Hepatocyte (in vitro differentiated cells): Measurements from ENCODE around the gene CCDC27.

Experiments used
- CTCF ChIP-seq: fragments of 200-600 bp; sonication (generic); IDR thresholded peaks from 2 replicates; pipeline ENCODE4 v1.5.1; 2016; ENCODE audit warnings: antibody characterized with exemption, mild to moderate bottlenecking; ENCODE audit not compliant: poor library complexity
- EZH2phosphoT487 ChIP-seq: fragments of 200-600 bp; sonication (generic); IDR thresholded peaks from one replicate; pipeline ENCODE4 v1.6.1; 2018; ENCODE audit warnings: antibody characterized with exemption, mild to moderate bottlenecking, low read depth, moderate library complexity; ENCODE audit not compliant: unreplicated experiment, severe bottlenecking

DNA sequence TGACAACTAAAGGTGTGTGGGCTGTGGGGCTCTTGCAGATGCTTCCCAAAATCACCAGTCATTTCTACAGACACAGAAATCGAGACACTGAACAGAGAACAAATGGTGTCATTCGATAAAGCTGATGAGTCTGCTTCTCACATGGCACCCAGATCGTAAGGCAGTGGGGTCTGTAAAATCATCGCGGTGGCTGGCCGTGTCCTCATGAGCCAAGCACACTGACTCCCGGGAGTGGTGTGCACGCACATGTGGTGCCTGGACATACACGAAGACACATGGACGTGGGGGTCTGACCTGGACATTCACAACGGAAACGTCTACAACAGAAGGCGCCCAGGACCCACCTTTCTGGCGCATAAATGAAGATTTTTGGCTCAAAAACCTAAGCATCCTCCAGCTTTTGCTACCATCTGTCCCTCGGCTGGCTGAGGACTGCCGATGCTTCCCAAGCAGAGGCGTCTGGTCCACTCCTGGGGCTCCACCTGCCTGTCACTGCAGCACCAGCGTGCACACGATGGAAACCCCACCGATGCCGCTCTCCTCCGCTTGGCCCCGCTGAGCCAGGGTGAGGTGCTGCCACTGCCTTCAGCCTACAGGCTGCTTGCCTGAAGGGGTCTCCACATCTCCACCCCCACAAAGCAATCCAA is 27.1 kb downstream of the CCDC27 start:
- no peak for TF ChIP-seq CTCF
- TF ChIP-seq EZH2phosphoT487, result no peak
